ENCODE measurements around the gene PRKG1. TPM values are rescaled to one million over a fixed set of nuclear protein-coding genes. Genes with fewer than 3 reads are reported as not detected.

Gene PRKG1
- total RNA-seq, 2 experiments from 2014 or later, result not detected

DNA sequence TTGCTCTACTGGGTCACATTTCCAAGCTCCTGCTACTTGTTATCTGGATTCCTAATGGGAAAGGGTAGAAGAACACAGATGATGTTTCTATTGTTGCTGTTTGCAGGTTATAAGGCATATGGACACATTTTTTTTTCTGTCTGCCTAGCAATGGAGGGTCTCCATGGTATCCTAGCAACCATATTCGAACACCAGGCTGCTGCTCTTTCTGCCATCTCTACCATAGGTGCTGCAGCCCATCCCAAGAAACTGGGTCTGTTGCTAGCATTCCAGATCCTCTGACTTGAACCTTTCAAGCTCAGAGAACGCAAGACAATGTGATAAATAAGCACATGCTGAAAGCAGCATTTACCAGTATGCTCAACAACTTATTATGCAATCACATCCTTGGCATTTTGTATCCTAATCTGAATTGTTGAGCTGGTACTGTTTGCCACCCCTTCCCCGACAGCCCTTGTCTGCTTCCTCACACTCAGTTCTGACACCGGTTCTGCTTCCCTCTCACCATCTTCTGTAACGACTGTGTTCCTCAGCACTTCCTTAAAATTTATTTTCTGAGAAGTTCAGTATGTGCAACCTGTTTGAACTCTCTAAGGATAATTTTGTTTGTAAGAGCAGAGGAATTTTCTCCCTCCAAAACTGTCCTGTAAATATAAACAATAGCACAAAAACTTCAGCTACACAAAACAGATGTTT lies 6.2 kb downstream of the PRKG1 start:
- H3K9me3 Mint-ChIP-seq (ENCODE audit: low read depth), result no peaks in the 10 kb centered on the region
- DNase-seq, result no peak
- no peaks in the 10 kb centered on the region for H3K36me3 Mint-ChIP-seq
- peaks cover 22% of the 10 kb centered on the region for H3K27me3 Mint-ChIP-seq
- ATAC-seq, result no peak
- H3K27ac Mint-ChIP-seq, result no peak overlapping the region
- no peaks in the 10 kb centered on the region for H3K4me1 Mint-ChIP-seq
- H3K4me3 Mint-ChIP-seq, result no peak overlapping the region
- CTCF ChIA-PET, result no interaction called here

DNA sequence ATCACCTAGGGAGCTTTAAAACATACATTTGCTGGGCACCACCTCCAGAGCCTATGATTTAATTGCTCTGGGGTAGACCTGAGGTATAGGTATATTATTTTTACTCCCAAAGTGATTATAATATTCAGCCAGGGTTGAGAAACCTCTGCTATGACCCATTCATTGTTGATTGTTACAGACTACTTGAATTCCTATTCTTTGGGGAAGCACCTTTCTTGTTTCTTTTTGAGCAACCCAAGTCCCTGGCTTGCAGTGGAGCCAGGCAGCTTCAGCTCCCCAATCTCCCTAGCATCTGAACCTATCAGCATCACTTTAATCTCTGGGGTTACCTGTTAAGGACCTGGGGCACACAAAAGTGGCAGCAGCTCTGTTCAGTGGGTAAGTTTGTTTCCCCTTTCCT lies 8.6 kb downstream of the PRKG1 start:
- DNase-seq, result no peak
- Mint-ChIP-seq H3K4me1 (no peaks in the 10 kb centered on the region), H3K36me3 (no peaks in the 10 kb centered on the region), H3K27ac (no peak overlapping the region), H3K9me3 (ENCODE audit: low read depth) (no peaks in the 10 kb centered on the region), H3K4me3 (no peak overlapping the region), H3K27me3 (peaks cover 11% of the 10 kb centered on the region)
- no peak for ATAC-seq
- CTCF ChIA-PET, result interaction anchor here (1.4 kb wide), 1 partner anchor 13 kb away, joined by 3 read pairs; no protein-coding TSS in a partner anchor

DNA sequence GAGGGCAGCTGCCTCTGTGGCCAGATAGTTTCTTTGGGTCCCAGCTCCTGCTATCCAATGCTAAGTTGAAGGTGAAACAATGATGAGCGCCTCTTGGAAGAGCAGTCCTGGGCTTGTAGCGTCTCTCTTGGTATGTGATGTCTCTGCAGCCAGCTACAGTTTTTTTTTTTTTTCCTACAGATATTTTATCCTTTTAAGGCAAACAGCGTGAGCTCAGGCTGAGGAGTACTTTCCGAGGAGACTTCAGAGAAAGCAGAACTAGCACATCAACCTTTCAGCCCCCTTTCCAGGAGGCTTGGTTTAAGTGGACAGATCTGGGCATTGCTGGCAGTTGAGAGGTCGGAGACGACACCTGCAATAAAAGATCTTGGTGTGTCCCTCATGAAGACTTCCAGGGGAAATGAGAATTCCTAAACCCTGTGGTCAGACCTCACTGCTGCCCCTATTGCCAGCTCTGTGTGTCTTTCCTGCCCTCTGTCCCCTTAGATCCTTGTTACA lies 9.1 kb downstream of the PRKG1 start:
- ATAC-seq (no peak), DNase-seq (no peak)
- no peak overlapping the region for H3K4me3 Mint-ChIP-seq
- no peak overlapping the region for H3K27ac Mint-ChIP-seq
- H3K27me3 Mint-ChIP-seq, result peaks cover 11% of the 10 kb centered on the region
- H3K36me3 Mint-ChIP-seq, result no peaks in the 10 kb centered on the region
- no peaks in the 10 kb centered on the region for H3K9me3 Mint-ChIP-seq (ENCODE audit: low read depth)
- H3K4me1 Mint-ChIP-seq, result no peaks in the 10 kb centered on the region
- CTCF ChIA-PET, result interaction anchor here (1.4 kb wide), 1 partner anchor 13 kb away, joined by 3 read pairs; no protein-coding TSS in a partner anchor

DNA sequence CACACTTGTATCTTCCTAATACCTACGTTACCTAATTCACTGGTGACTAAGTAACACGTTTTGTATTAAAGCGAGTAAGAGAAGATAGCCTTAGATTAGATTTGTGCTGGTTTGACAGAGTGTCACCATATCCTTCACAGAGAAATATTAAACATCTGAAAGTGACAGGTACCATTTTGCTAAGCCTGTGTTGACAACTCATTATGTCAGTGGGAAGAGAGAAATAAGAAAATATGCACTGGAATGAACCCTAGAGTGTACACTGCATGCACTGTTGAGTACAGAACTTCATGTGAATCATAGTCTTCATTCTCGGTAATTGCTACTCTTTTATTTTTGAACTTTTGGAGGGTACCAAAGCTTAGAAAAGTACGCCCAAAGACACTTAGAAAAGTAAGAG lies 10.9 kb downstream of the PRKG1 start:
- H3K27me3 Mint-ChIP-seq, result peaks cover 9% of the 10 kb centered on the region
- no peaks in the 10 kb centered on the region for H3K36me3 Mint-ChIP-seq
- DNase-seq (no peak), ATAC-seq (no peak)
- no peak overlapping the region for H3K4me3 Mint-ChIP-seq
- CTCF ChIA-PET, result no interaction called here
- no peaks in the 10 kb centered on the region for H3K9me3 Mint-ChIP-seq (ENCODE audit: low read depth)
- H3K4me1 Mint-ChIP-seq, result no peaks in the 10 kb centered on the region
- no peak overlapping the region for H3K27ac Mint-ChIP-seq

DNA sequence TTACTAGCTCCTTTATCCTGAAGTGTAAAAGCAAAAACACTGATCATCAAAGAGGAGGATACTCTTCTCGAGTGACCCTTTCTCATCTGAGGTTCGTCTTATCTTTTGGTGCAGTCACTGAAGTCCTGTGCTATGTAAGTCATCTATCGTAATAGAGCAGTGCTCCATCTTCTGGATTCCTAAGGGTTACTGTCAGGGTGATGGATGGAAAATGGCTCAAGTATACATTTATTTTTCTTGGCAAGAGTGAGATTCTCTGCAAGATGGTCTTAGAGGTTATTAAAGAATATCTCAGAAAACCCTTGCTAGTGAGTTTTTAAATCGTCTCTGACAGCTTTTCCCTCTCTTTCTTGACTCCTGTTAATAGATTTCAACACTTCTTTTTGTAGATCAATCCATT lies 12.4 kb downstream of the PRKG1 start:
- Mint-ChIP-seq H3K4me1 (no peaks in the 10 kb centered on the region), H3K36me3 (no peaks in the 10 kb centered on the region), H3K4me3 (no peak overlapping the region), H3K9me3 (ENCODE audit: low read depth) (no peaks in the 10 kb centered on the region), H3K27me3 (peaks cover 5% of the 10 kb centered on the region), H3K27ac (no peak overlapping the region)
- DNase-seq (no peak), ATAC-seq (no peak)
- CTCF ChIA-PET, result no interaction called here

DNA sequence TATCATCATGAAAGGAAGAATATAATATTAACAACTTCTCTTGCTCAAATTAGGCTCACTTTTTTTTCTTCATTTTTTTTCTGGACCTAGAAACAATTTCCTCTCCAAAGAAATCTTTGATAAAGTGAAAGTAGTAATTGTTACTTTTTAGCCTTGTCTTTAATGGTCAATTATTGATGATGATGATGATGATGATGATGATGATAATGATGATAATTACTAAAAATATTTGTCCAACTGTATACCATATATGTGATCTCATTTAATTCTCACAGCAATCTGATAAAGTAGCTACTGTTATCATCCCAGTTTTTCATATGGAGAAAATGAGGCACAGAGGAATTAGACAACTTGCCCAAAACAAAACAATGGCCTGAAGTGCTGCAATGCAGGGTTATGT lies 12.8 kb downstream of the PRKG1 start:
- Mint-ChIP-seq H3K36me3 (no peaks in the 10 kb centered on the region), H3K4me1 (no peaks in the 10 kb centered on the region), H3K27me3 (peaks cover 5% of the 10 kb centered on the region), H3K27ac (no peak overlapping the region), H3K9me3 (ENCODE audit: low read depth) (no peaks in the 10 kb centered on the region), H3K4me3 (no peak overlapping the region)
- DNase-seq (no peak), ATAC-seq (no peak)
- CTCF ChIA-PET, result no interaction called here

DNA sequence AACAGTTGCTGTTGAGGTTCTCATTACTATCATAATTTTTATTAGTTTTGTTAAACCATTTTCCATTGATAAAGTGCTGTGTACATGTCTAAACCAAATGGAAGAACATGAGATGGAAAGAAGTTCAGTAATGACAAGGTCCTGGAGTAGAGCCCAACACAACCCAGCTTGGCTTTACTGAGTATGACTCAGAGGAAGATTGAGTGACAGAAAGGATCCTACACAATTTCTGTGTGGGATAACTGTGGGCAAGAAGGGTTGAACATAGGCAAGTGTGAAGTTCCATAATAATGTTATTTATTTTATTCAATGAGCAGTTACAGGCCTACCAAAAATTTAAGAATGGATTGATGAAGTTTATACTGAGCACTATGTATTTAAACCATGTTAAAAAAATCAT lies 15.9 kb downstream of the PRKG1 start:
- H3K9me3 Mint-ChIP-seq (ENCODE audit: low read depth), result no peaks in the 10 kb centered on the region
- ATAC-seq, result no peak
- no peaks in the 10 kb centered on the region for H3K4me1 Mint-ChIP-seq
- H3K27ac Mint-ChIP-seq, result no peak overlapping the region
- H3K4me3 Mint-ChIP-seq, result no peak overlapping the region
- H3K36me3 Mint-ChIP-seq, result no peaks in the 10 kb centered on the region
- no peak for DNase-seq
- CTCF ChIA-PET, result no interaction called here
- H3K27me3 Mint-ChIP-seq, result peaks cover 3% of the 10 kb centered on the region

DNA sequence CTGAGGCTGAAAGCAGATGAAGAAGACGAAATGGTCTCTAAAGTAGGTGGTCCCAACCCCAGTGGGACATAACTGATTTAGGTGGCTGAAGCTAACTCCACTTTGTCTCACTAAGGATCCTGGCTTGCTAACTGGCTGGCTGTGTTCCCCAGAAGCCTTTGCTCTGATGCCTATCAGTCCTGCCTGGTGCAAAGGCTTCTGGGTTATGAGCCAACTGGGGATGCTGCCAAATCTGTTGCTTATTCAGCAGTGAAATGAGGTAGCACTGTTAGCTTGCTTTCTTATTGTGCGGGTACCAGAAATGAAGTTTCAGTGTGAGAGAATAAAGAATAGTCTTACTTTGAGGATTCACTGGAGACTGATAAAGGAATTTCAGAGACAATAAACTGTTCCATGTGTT lies 18.1 kb downstream of the PRKG1 start:
- CTCF ChIA-PET, result no interaction called here
- H3K27me3 Mint-ChIP-seq, result peaks cover 3% of the 10 kb centered on the region
- no peaks in the 10 kb centered on the region for H3K9me3 Mint-ChIP-seq (ENCODE audit: low read depth)
- no peak overlapping the region for H3K4me3 Mint-ChIP-seq
- no peak for DNase-seq
- no peaks in the 10 kb centered on the region for H3K4me1 Mint-ChIP-seq
- no peak overlapping the region for H3K27ac Mint-ChIP-seq
- no peak for ATAC-seq
- no peaks in the 10 kb centered on the region for H3K36me3 Mint-ChIP-seq

DNA sequence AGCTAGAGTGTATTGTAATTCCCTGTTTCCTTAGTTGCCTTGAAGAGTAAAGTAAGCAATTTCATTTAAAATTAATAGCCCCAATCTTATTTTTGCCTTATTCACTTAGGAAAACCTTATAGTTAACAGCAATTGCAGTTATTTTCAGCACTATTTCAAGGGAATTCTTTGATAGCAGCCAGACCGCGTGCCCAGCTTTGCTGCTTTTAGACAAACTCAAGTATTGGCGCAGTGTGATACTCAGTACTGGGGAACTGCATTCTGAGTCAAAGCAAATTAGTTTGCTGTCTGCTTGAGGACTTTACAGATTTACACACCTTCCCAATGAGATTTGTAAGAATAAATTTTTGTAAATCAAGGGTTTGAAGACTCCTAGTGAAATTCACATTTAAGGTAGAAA lies 21.2 kb downstream of the PRKG1 start:
- Mint-ChIP-seq H3K27me3 (peaks cover 3% of the 10 kb centered on the region), H3K36me3 (no peaks in the 10 kb centered on the region), H3K4me3 (no peak overlapping the region), H3K27ac (no peak overlapping the region), H3K9me3 (ENCODE audit: low read depth) (no peaks in the 10 kb centered on the region), H3K4me1 (no peaks in the 10 kb centered on the region)
- ATAC-seq (no peak), DNase-seq (no peak)
- CTCF ChIA-PET, result no interaction called here

DNA sequence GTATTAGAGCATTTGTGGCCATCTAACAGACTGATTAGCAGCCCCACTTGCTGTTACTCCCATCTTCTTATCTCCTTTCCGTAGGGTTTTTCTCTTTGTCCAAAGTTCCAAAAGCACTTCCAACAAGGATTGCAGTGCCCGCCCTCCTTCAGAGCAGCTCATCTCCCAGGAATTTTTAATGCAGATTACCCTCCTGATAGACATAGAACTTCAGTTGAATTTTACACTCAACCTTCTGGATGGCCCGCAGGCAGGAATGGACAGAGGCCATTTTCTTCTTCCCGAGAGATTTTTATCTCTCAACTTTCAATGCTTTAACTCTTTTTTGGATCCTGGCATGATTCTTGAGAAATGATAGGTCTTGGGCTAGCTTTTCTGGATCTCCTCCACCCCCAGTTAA lies 23.3 kb downstream of the PRKG1 start:
- Mint-ChIP-seq H3K4me1 (no peaks in the 10 kb centered on the region), H3K36me3 (no peaks in the 10 kb centered on the region), H3K9me3 (ENCODE audit: low read depth) (no peaks in the 10 kb centered on the region), H3K27me3 (peaks cover 3% of the 10 kb centered on the region), H3K27ac (no peak overlapping the region), H3K4me3 (no peak overlapping the region)
- CTCF ChIA-PET, result no interaction called here
- ATAC-seq (no peak), DNase-seq (no peak)

DNA sequence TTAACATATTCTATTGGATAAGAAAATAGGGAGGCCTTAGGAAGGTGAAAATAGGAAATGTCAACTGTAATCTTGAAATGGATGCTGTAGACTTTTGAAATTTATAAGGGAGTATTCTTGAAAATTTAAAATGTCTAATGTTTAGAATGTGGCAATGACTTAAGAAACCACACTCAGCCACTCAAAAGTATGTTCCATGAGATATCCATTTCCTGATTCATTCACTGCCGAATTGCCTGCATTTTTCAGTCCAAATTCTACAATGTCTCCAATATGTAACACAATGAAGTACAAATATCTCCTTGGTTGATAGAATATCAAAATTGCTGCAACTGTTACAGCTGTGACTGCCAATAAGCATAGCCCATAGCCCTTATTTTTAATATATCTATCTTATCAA lies 25.9 kb downstream of the PRKG1 start:
- CTCF ChIA-PET, result no interaction called here
- Mint-ChIP-seq H3K4me1 (no peaks in the 10 kb centered on the region), H3K36me3 (no peaks in the 10 kb centered on the region), H3K9me3 (ENCODE audit: low read depth) (no peaks in the 10 kb centered on the region), H3K27me3 (peaks cover under 1% of the 10 kb centered on the region), H3K4me3 (no peak overlapping the region), H3K27ac (no peak overlapping the region)
- no peak for DNase-seq
- ATAC-seq, result no peak

DNA sequence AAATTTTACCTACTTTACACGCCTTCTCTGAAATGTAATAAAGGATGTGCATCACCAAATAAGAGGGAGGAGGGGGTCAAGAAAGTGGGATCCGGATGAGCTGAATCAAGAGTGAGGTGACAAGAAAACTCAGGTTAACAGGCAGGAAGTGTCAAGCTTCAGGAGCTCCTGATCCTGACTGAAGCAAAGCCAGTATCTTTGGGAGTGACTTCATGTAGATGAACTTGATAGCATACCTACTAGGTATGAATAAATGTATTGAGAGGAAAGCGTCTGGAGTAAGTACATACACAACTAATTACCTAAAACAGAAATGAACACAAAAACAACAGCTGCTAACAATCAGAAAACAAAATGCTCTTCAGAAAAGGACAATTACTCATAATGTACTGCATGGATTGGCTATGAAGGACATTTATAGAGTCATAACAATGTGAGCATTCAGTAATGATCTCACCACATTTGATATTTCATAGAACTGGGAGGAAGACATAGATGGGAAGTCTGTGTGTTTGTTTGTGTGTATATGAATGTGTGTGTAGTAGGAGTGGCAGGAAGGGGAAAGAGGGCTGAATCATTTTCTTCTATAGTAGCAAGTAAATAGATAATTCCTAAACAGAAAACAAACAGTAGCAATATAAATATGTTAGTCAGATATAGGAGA lies 29.4 kb downstream of the PRKG1 start:
- Mint-ChIP-seq H3K4me1 (no peaks in the 10 kb centered on the region), H3K9me3 (ENCODE audit: low read depth) (no peaks in the 10 kb centered on the region), H3K27me3 (no peaks in the 10 kb centered on the region), H3K4me3 (no peak overlapping the region), H3K27ac (no peak overlapping the region), H3K36me3 (no peaks in the 10 kb centered on the region)
- DNase-seq, result no peak
- CTCF ChIA-PET, result no interaction called here
- no peak for ATAC-seq

DNA sequence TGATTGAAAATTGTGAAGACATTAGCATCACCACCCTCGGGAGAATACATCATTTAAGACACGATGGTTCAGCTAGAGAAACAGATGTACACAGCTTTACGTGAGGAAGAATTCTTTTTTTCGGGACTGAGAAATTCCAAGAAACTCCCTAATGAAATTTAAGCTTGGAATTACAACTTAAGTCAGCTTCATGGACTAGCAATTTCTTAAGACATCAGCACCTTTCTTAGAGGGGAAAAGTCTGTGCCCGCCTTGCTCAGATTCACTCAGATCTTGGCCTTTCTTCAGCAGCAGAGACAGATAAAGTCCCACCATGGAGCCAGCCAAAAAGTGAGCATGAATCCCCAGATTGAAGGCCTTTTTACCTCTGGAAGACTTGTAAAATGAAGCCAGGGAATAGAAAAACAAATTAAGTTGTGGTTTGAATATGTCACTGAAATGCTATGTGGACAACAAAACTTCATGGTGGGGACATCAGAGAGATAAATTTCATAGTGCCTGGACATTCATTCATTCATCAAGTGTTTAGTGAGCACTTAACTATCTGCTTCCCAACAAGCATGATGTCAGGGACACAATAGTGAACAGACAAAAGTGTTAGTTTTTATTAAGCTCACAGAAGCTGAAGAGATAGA lies 32.1 kb downstream of the PRKG1 start:
- H3K4me3 Mint-ChIP-seq, result no peak overlapping the region
- H3K27ac Mint-ChIP-seq, result no peak overlapping the region
- no peaks in the 10 kb centered on the region for H3K36me3 Mint-ChIP-seq
- no peak for ATAC-seq
- H3K9me3 Mint-ChIP-seq (ENCODE audit: low read depth), result no peaks in the 10 kb centered on the region
- no peak for DNase-seq
- CTCF ChIA-PET, result no interaction called here
- H3K4me1 Mint-ChIP-seq, result no peaks in the 10 kb centered on the region
- H3K27me3 Mint-ChIP-seq, result no peaks in the 10 kb centered on the region

DNA sequence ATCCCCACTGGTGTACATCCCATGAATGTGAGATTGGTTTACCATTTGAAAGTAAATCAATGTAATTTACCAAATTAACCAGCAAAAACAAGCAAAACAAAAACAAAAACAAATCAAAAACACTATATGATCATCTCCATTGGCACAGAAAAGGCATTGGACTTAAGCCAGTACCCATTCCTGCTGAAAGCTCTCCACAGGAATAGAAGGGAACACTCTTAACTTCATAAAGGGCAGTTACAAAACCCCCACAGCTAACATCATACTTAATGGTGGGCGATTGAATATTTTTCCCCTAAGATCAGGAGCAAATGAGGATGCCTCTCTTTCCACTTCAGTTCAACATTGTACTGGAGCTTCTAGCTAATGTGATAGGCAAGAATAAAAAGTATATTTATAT lies 34.1 kb downstream of the PRKG1 start:
- CTCF ChIA-PET, result no interaction called here
- no peak for ATAC-seq
- Mint-ChIP-seq H3K27ac (no peak overlapping the region), H3K4me1 (no peaks in the 10 kb centered on the region), H3K9me3 (ENCODE audit: low read depth) (no peaks in the 10 kb centered on the region), H3K36me3 (no peaks in the 10 kb centered on the region), H3K4me3 (no peak overlapping the region), H3K27me3 (no peaks in the 10 kb centered on the region)
- DNase-seq, result no peak

Measured in activated CD8-positive, alpha-beta memory T cell treated with anti-CD3 and anti-CD28 coated beads, Interleukin-2, amount 10 ng/mL, durations not matched to agents 7 days and 5 days (primary cell).